Measurements from ENCODE around the gene NUDT14.

NUDT14 gene

DNA sequence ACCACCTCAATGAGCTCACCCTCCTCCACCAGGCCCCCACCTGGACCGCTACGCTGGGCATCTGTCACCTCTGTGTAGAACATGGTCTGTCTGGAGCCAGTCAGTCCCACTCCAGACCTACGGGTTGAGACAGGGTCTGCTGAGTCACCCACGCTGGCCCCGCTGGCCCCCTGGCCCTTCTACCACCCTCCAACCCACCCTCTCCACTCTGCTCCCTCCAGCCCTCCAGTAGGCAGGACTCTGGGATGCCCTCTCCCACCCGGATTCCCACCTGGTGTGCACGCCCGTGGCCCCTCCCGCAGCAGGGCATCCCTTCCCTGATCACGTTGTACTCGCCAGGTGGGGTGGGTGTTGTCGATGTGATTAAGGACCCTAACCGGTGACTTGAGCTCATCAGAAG lies 8.0 kb downstream of the NUDT14 start:
- no peak overlapping the region for H3K4me2 ChIP-seq (ENCODE audit: insufficient read depth, low read length)
- no peak overlapping the region for H3K27ac ChIP-seq (ENCODE audit: low read length)
- no peak overlapping the region for H3K4me3 ChIP-seq (ENCODE audit: low read depth in 1 of 2, low read length in 2 of 2)

DNA sequence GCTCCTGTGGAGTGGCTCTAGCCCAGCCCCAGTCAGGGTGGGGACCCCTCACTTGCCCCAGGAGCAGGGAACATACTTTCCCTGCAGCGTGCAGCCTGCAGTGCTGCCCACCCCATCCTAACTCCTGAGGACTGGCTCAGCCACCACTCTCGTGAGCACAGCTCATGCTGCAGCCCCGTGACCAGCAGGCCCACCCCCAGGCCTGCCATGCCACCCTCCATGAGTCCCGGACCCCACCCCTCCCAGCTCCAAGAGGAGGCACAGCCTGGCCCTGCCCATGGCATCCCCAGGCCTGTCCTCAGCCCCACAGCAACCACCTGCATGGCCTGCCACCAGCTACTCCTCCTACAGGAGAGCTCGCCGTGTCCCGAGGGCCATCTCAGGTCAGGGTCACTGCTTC lies 8.6 kb downstream of the NUDT14 start:
- H3K27me3 ChIP-seq (ENCODE audit: insufficient read depth, low read length, poor library complexity) = no peaks in the 10 kb centered on the region
- DNase-seq (no peak), ATAC-seq (ENCODE audit: insufficient read depth, low read depth) (no peak)
- H3K4me1 ChIP-seq (ENCODE audit: insufficient read depth, low read length) = peaks cover 19% of the 10 kb centered on the region
- H3K9me3 ChIP-seq (ENCODE audit: insufficient read depth, low read length, severe bottlenecking) = no peaks in the 10 kb centered on the region
- no peak overlapping the region for H3K4me3 ChIP-seq (ENCODE audit: low read depth in 1 of 2, low read length in 2 of 2)
- H3K79me2 ChIP-seq (ENCODE audit: insufficient read depth, low read length) = no peaks in the 10 kb centered on the region
- no peak overlapping the region for H3K27ac ChIP-seq (ENCODE audit: low read length)
- TF ChIP-seq, protein P1, sequence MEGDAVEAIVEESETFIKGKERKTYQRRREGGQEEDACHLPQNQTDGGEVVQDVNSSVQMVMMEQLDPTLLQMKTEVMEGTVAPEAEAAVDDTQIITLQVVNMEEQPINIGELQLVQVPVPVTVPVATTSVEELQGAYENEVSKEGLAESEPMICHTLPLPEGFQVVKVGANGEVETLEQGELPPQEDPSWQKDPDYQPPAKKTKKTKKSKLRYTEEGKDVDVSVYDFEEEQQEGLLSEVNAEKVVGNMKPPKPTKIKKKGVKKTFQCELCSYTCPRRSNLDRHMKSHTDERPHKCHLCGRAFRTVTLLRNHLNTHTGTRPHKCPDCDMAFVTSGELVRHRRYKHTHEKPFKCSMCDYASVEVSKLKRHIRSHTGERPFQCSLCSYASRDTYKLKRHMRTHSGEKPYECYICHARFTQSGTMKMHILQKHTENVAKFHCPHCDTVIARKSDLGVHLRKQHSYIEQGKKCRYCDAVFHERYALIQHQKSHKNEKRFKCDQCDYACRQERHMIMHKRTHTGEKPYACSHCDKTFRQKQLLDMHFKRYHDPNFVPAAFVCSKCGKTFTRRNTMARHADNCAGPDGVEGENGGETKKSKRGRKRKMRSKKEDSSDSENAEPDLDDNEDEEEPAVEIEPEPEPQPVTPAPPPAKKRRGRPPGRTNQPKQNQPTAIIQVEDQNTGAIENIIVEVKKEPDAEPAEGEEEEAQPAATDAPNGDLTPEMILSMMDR (IDR thresholded peaks at IDR 0.05; ENCODE audit: borderline replicate concordance, extremely low read depth, low read length, poor library complexity, severe bottlenecking) = no peak
- no peak for TF ChIP-seq EZH2 (IDR thresholded peaks at IDR 0.05; ENCODE audit: borderline replicate concordance, low read depth, low read length, severe bottlenecking)
- no peak overlapping the region for H2AFZ ChIP-seq (ENCODE audit: low read depth, low read length)
- H4K20me1 ChIP-seq (ENCODE audit: insufficient read depth, low read length) = peaks cover 13% of the 10 kb centered on the region
- no peak overlapping the region for H3K4me2 ChIP-seq (ENCODE audit: insufficient read depth, low read length)
- H3K9ac ChIP-seq (ENCODE audit: low read depth, low read length) = no peak overlapping the region
- H3K36me3 ChIP-seq (ENCODE audit: insufficient read depth, low read length) = no peaks in the 10 kb centered on the region

More for the DNA sequence above, 8.0 kb downstream of the NUDT14 start:
- Histone ChIP-seq H3K9me3 (ENCODE audit: insufficient read depth, low read length, severe bottlenecking) (no peaks in the 10 kb centered on the region), H4K20me1 (ENCODE audit: insufficient read depth, low read length) (peaks cover 13% of the 10 kb centered on the region), H2AFZ (ENCODE audit: low read depth, low read length) (no peak overlapping the region), H3K27me3 (ENCODE audit: insufficient read depth, low read length, poor library complexity) (no peaks in the 10 kb centered on the region), H3K9ac (ENCODE audit: low read depth, low read length) (no peak overlapping the region), H3K79me2 (ENCODE audit: insufficient read depth, low read length) (no peaks in the 10 kb centered on the region), H3K36me3 (ENCODE audit: insufficient read depth, low read length) (no peaks in the 10 kb centered on the region), H3K4me1 (ENCODE audit: insufficient read depth, low read length) (peaks cover 19% of the 10 kb centered on the region)
- no peak for ATAC-seq (ENCODE audit: insufficient read depth, low read depth)
- TF ChIP-seq, protein P1 (IDR thresholded peaks at IDR 0.05; ENCODE audit: borderline replicate concordance, extremely low read depth, low read length, poor library complexity, severe bottlenecking) = no peak
- TF ChIP-seq EZH2 (IDR thresholded peaks at IDR 0.05; ENCODE audit: borderline replicate concordance, low read depth, low read length, severe bottlenecking) = no peak
- no peak for DNase-seq

DNA sequence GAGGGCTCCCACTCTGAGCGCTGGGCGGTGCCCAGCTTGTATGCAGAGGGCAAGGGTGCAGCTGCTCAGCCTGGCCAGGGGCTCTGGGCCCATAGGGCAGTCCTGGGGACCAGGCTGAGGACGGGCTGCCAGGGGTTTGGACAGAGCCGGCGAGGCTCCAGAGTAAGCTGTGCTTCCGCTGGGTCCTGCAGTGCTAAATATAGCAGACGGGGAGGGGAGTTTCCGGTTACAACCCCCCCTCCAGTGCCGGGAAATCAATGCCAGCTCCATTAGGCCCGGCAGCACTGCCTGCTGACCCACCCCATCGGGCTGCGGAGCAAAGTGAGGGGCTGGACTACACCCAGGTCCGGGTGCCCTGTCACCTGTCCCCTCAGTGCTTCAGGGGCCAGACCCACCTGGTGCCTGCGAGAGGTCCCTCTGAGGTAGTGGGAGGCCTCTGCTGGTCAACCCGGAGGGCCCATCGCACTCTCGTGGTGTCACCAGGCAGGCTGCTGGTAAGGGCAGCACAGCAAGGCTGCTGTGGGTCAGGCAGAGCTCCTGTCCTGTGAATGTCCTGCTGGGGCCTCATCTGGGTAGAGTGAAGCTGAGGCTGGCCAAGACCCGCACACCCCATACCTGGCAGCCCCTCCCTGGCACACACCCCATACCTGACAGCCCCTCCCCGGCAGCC lies 10.0 kb downstream of the NUDT14 start:
- H3K36me3 ChIP-seq (ENCODE audit: insufficient read depth, low read length) = no peaks in the 10 kb centered on the region
- H3K9me3 ChIP-seq (ENCODE audit: insufficient read depth, low read length, severe bottlenecking) = no peaks in the 10 kb centered on the region
- no peak overlapping the region for H3K9ac ChIP-seq (ENCODE audit: low read depth, low read length)
- ATAC-seq (ENCODE audit: insufficient read depth, low read depth) (no peak), DNase-seq (no peak)
- peaks cover 18% of the 10 kb centered on the region for H3K4me1 ChIP-seq (ENCODE audit: insufficient read depth, low read length)
- H3K4me2 ChIP-seq (ENCODE audit: insufficient read depth, low read length) = no peak overlapping the region
- TF ChIP-seq EZH2 (IDR thresholded peaks at IDR 0.05; ENCODE audit: borderline replicate concordance, low read depth, low read length, severe bottlenecking) = no peak
- TF ChIP-seq, protein P1 (IDR thresholded peaks at IDR 0.05; ENCODE audit: borderline replicate concordance, extremely low read depth, low read length, poor library complexity, severe bottlenecking) = no peak
- H2AFZ ChIP-seq (ENCODE audit: low read depth, low read length) = no peak overlapping the region
- H3K27ac ChIP-seq (ENCODE audit: low read length) = no peak overlapping the region
- H3K79me2 ChIP-seq (ENCODE audit: insufficient read depth, low read length) = no peaks in the 10 kb centered on the region
- H3K27me3 ChIP-seq (ENCODE audit: insufficient read depth, low read length, poor library complexity) = no peaks in the 10 kb centered on the region
- H3K4me3 ChIP-seq (ENCODE audit: low read depth in 1 of 2, low read length in 2 of 2) = no peak overlapping the region
- peaks cover 10% of the 10 kb centered on the region for H4K20me1 ChIP-seq (ENCODE audit: insufficient read depth, low read length)
